Glutamatergic neuron (in vitro differentiated cells): ENCODE measurements around the gene AQP2. TPM values are rescaled to one million over a fixed set of nuclear protein-coding genes. Genes with fewer than 3 reads are reported as not detected.
"Not testable (repeated sequence)": the region's sequence is repeated elsewhere in the genome, so short reads cannot be mapped to it uniquely, and the experiment has no call there.

Experiments
- DNase-seq: peaks from one replicate; pipeline ENCODE4 v3.0.0; 2022
- H3K27ac Mint-ChIP-seq: one replicate; pipeline ENCODE4 v1.8.0; 2020; ENCODE audit warnings: mild to moderate bottlenecking, mixed read lengths, inconsistent platforms; ENCODE audit not compliant: unreplicated experiment
- H3K27me3 Mint-ChIP-seq: one replicate; pipeline ENCODE4 v1.8.0; 2020; ENCODE audit warnings: mild to moderate bottlenecking, moderate library complexity, mixed read lengths, inconsistent platforms; ENCODE audit not compliant: unreplicated experiment
- H3K36me3 Mint-ChIP-seq: one replicate; pipeline ENCODE4 v1.8.0; 2020; ENCODE audit warnings: mild to moderate bottlenecking, mixed read lengths, inconsistent platforms; ENCODE audit not compliant: unreplicated experiment
- H3K4me1 Mint-ChIP-seq: one replicate; pipeline ENCODE4 v1.8.0; 2020; ENCODE audit warnings: mild to moderate bottlenecking, low read depth, mixed read lengths, inconsistent platforms; ENCODE audit not compliant: unreplicated experiment
- H3K4me3 Mint-ChIP-seq: one replicate; pipeline ENCODE4 v1.8.0; 2020; ENCODE audit warnings: mild to moderate bottlenecking, mixed read lengths, inconsistent platforms; ENCODE audit not compliant: unreplicated experiment
- H3K9me3 Mint-ChIP-seq: one replicate; pipeline ENCODE4 v1.8.0; 2020; ENCODE audit warnings: mild to moderate bottlenecking, moderate library complexity, mixed read lengths, inconsistent platforms; ENCODE audit not compliant: unreplicated experiment
- total RNA-seq: library from RNA; stranded (reverse); fragmentation: NEBNext Ultra II Directional; extraction: Animal tissue kit (Norgen Biotek cat#: 25700); gene quantifications from one replicate; pipeline ENCODE4 v1.2.1, GENCODE V29; 2021; ENCODE audit not compliant: unreplicated experiment
- TF ChIP-seq, protein P1 (sequence below): fragments of 200-600 bp; sonication (generic); IDR thresholded peaks from one replicate; pipeline ENCODE4 v1.5.0; 2021; ENCODE audit not compliant: partially characterized antibody, unreplicated experiment

Gene AQP2
- total RNA-seq, 1 donor from 2014 or later, result not detected

DNA sequence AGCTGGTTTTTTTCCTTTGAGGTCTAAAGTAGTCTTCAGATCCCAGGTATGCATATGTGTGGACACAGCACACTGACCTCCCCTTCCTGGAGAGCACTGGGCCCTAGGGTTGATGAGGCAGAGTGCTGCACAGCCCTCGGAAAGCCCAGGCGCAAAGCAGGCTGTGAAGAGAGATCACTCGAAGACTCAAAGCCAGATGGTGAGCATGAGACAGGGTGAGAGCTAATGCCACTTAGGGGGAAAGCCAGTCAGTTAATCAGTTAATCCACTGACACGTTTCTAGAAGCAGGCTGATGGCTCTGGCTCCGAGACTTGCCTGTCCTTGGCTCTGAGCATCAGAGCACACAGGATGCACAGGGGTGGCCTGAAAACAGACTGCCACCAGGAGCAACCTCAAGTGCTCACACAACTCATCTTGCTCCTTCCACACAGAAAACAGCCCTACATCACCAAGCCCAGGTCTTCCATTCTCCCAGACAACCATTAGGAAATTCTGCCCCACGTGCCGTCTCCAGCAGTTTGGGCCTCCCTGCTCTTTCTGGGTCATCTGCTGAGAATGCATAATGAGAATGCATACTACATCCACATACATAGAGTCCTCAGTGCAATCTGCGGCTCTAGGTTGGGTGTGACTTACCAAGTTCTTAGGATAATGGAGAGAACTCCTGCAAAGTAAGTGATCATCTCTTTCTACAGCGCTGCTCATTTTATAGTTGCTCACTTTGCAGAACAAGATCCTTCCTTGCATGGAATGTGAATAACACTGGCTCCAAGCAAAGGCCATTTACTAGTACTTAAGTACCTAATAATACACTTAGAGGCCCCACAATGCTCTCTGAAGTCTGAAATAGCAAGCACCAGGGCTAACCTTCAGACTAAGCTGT is 34.2 kb downstream of the AQP2 start:
- peak overlapping the region; percentile 69 for H3K4me3 Mint-ChIP-seq
- TF ChIP-seq, protein P1, sequence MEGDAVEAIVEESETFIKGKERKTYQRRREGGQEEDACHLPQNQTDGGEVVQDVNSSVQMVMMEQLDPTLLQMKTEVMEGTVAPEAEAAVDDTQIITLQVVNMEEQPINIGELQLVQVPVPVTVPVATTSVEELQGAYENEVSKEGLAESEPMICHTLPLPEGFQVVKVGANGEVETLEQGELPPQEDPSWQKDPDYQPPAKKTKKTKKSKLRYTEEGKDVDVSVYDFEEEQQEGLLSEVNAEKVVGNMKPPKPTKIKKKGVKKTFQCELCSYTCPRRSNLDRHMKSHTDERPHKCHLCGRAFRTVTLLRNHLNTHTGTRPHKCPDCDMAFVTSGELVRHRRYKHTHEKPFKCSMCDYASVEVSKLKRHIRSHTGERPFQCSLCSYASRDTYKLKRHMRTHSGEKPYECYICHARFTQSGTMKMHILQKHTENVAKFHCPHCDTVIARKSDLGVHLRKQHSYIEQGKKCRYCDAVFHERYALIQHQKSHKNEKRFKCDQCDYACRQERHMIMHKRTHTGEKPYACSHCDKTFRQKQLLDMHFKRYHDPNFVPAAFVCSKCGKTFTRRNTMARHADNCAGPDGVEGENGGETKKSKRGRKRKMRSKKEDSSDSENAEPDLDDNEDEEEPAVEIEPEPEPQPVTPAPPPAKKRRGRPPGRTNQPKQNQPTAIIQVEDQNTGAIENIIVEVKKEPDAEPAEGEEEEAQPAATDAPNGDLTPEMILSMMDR, result no peak
- peaks cover 10% of the 10 kb centered on the region for H3K27me3 Mint-ChIP-seq
- H3K27ac Mint-ChIP-seq, result peak overlapping the region; percentile 97
- H3K36me3 Mint-ChIP-seq, result no peaks in the 10 kb centered on the region
- peaks cover 12% of the 10 kb centered on the region for H3K9me3 Mint-ChIP-seq
- DNase-seq, result peak; percentile 51
- H3K4me1 Mint-ChIP-seq, result peaks cover 70% of the 10 kb centered on the region

- Mint-ChIP-seq H3K27me3 (peaks cover 8% of the 10 kb centered on the region), H3K36me3 (no peaks in the 10 kb centered on the region), H3K4me3 (peak overlapping the region; percentile 56), H3K9me3 (peaks cover 10% of the 10 kb centered on the region), H3K4me1 (peaks cover 61% of the 10 kb centered on the region), H3K27ac (peak overlapping the region; percentile 97)
- TF ChIP-seq, protein P1, result no peak
- no peak for DNase-seq
These were observed 35.4 kb downstream of the AQP2 start for GRCh38 chr12:49985981-49986380.

- not testable (repeated sequence) for H3K36me3 Mint-ChIP-seq, H3K9me3 Mint-ChIP-seq, DNase-seq, H3K27me3 Mint-ChIP-seq
- H3K4me3 Mint-ChIP-seq, result peak overlapping the region; percentile 78
- peaks cover 59% of the 10 kb centered on the region for H3K4me1 Mint-ChIP-seq
- peak overlapping the region; percentile 97 for H3K27ac Mint-ChIP-seq
These were observed 35.9 kb downstream of the AQP2 start for GRCh38 chr12:49986476-49986875.

GRCh38 chr12:49987625-49988303 is 37.2 kb downstream of the AQP2 start:
- TF ChIP-seq, protein P1, result no peak
- Mint-ChIP-seq H3K36me3 (no peaks in the 10 kb centered on the region), H3K9me3 (peaks cover 10% of the 10 kb centered on the region), H3K4me3 (peak overlapping the region; percentile 52), H3K27ac (peak overlapping the region; percentile 86), H3K4me1 (peaks cover 53% of the 10 kb centered on the region), H3K27me3 (peaks cover 8% of the 10 kb centered on the region)
- DNase-seq, result peak; percentile 60

GRCh38 chr12:49989400-49989799 is 38.9 kb downstream of the AQP2 start:
- H3K4me3 Mint-ChIP-seq, DNase-seq, H3K9me3 Mint-ChIP-seq, H3K36me3 Mint-ChIP-seq, H3K27me3 Mint-ChIP-seq: not testable (repeated sequence)
- peak overlapping the region; percentile 41 for H3K27ac Mint-ChIP-seq
- H3K4me1 Mint-ChIP-seq, result peaks cover 41% of the 10 kb centered on the region

DNA sequence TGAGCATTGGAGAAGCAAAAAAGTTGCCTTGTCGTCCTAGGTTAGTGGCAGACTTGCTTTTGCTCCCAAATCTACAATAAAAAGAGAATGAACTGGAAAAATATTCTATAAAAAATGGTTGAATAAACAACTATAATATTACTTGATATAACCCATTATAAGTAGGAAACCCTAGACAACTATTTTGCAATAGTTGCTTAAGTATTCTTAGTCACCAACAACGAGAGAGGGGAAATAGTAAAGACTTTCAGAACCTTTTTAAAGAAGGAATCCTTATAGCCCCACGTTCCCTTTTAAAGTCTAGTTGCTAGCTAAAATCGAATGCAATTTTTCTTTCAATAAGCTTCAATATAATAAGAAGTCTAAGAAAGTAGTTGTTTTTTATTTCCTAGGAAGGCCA is 39.7 kb downstream of the AQP2 start:
- Mint-ChIP-seq H3K36me3 (no peaks in the 10 kb centered on the region), H3K27me3 (peaks cover 5% of the 10 kb centered on the region)
- TF ChIP-seq, protein P1, result no peak

More for the DNA sequence above, 39.7 kb downstream of the AQP2 start:
- DNase-seq, result no peak
- Mint-ChIP-seq H3K4me1 (peaks cover 33% of the 10 kb centered on the region), H3K9me3 (peaks cover 8% of the 10 kb centered on the region), H3K27ac (no peak overlapping the region), H3K4me3 (no peak overlapping the region)
